HG02884 (cell line): ENCODE data around the gene IGFBP2.
"Not testable (repeated sequence)": the region's sequence is repeated elsewhere in the genome, so short reads cannot be mapped to it uniquely, and the experiment has no call there.

Experiments used
- ATAC-seq: cut with Tn5 transposase; IDR thresholded peaks from one replicate; pipeline ENCODE4 v1.9.1; 2021; ENCODE audit warnings: mild to moderate bottlenecking, moderate library complexity; ENCODE audit not compliant: unreplicated experiment

The IGFBP2 gene

GRCh38 chr2:216632952-216633615 is at the start of gene IGFBP2:
IGFBP2 (plus strand) TSS chr2:216633420; CDS start chr2:216633524, 104 bp downstream.
- no peak for ATAC-seq

- ATAC-seq: no peak
Observed at GRCh38 chr2:216583606-216584005, 49.6 kb upstream of the IGFBP2 start.

GRCh38 chr2:216584112-216584511 is 49.1 kb upstream of the IGFBP2 start:
- ATAC-seq: no peak

GRCh38 chr2:216585441-216585840 is 47.8 kb upstream of the IGFBP2 start:
- no peak for ATAC-seq

GRCh38 chr2:216588861-216589710 is 44.1 kb upstream of the IGFBP2 start:
- no peak for ATAC-seq

- no peak for ATAC-seq
Observed at GRCh38 chr2:216589791-216590190, 43.4 kb upstream of the IGFBP2 start.

- ATAC-seq: no peak
Observed at GRCh38 chr2:216590780-216591179, 42.4 kb upstream of the IGFBP2 start.

GRCh38 chr2:216591480-216591879 is 41.7 kb upstream of the IGFBP2 start:
- ATAC-seq: no peak

GRCh38 chr2:216594081-216594480 is 39.1 kb upstream of the IGFBP2 start:
- no peak for ATAC-seq

GRCh38 chr2:216596236-216596979 is 36.8 kb upstream of the IGFBP2 start:
- ATAC-seq: no peak

- no peak for ATAC-seq
Observed at GRCh38 chr2:216596980-216597509, 36.2 kb upstream of the IGFBP2 start.

GRCh38 chr2:216597825-216598224 is 35.4 kb upstream of the IGFBP2 start:
- not testable (repeated sequence) for ATAC-seq

- ATAC-seq: no peak
Observed at GRCh38 chr2:216601632-216602409, 31.4 kb upstream of the IGFBP2 start.

GRCh38 chr2:216603010-216603883 is 30.0 kb upstream of the IGFBP2 start:
- ATAC-seq: no peak

GRCh38 chr2:216603884-216604245 is 29.4 kb upstream of the IGFBP2 start:
- ATAC-seq: no peak

- ATAC-seq: no peak
Observed at GRCh38 chr2:216604458-216604857, 28.8 kb upstream of the IGFBP2 start.

GRCh38 chr2:216606551-216607276 is 26.5 kb upstream of the IGFBP2 start:
- ATAC-seq: peak; percentile 92

GRCh38 chr2:216607277-216607560 is 26.0 kb upstream of the IGFBP2 start:
- no peak for ATAC-seq

GRCh38 chr2:216608525-216608924 is 24.7 kb upstream of the IGFBP2 start:
- no peak for ATAC-seq
